Subcutaneous adipose tissue (tissue), 4 donors: ENCODE measurements around the gene PCGF1. TPM values are rescaled to one million over a fixed set of nuclear protein-coding genes. Genes with fewer than 3 reads are reported as not detected.

Experiments
- CTCF ChIP-seq: fragments of 450-650 bp; IDR thresholded peaks from one replicate; pipeline ENCODE4 v1.5.1; 2016; ENCODE audit warnings: low read depth, mild to moderate bottlenecking, control low read depth, antibody characterized with exemption, moderate library complexity
- total RNA-seq, 4 donors: library from RNA; depleted of rRNA; stranded (reverse); fragments of >200 nt; gene quantifications; one replicate each; pipeline ENCODE4 v1.1.0, GENCODE V29; 2016

The PCGF1 gene
- total RNA-seq, 4 donors from 2014 or later, result 6.4 to 17.8 (median 10.8) TPM

GRCh38 chr2:74481431-74481830, 26.1 kb downstream of the PCGF1 start:
- TF ChIP-seq CTCF, result no peak

DNA sequence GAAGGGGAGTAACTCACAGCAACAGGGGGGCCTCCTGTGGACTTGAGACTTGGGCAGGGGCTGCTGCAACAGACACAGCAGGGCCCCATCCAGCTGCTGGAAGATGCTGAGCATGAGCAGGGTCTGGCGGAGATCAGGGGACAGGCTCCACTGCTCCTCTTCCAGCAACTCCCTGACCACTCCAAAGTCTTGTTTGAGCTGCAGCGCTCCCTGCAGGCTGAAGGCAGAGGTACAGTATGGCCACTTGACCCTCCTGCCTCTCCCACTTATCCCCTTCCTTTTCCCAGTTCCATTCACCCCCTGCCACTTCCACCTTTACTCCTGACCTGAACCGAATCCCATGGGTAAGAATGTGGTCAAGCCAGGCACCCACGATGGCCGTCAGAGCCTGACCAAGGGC, 32.6 kb downstream of the PCGF1 start:
- TF ChIP-seq CTCF, result no peak

- TF ChIP-seq CTCF, result no peak
Observed at GRCh38 chr2:74474481-74474880, 33.0 kb downstream of the PCGF1 start.

DNA sequence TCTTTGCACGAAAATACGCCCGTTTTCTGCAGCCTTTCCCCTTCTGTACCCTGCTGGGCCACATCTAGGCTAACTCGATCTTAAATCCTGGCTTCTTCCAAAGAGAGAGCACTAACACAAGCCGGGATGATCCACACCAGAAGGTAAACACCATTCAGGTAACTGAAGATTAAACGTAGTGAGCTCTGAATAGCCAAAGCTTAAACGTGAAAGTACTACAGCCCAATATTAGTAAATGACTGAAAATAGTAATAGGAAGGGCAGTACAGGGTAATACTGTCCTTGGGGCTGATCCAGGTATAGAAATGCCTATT, 34.6 kb downstream of the PCGF1 start:
- TF ChIP-seq CTCF, result no peak

GRCh38 chr2:74472086-74472944, 35.2 kb downstream of the PCGF1 start, which contains the start of gene MRPL53:
TSS of gene MRPL53 (minus strand) at chr2:74472680. CDS start at chr2:74472660, 20 bp downstream.
- TF ChIP-seq CTCF, result no peak

DNA sequence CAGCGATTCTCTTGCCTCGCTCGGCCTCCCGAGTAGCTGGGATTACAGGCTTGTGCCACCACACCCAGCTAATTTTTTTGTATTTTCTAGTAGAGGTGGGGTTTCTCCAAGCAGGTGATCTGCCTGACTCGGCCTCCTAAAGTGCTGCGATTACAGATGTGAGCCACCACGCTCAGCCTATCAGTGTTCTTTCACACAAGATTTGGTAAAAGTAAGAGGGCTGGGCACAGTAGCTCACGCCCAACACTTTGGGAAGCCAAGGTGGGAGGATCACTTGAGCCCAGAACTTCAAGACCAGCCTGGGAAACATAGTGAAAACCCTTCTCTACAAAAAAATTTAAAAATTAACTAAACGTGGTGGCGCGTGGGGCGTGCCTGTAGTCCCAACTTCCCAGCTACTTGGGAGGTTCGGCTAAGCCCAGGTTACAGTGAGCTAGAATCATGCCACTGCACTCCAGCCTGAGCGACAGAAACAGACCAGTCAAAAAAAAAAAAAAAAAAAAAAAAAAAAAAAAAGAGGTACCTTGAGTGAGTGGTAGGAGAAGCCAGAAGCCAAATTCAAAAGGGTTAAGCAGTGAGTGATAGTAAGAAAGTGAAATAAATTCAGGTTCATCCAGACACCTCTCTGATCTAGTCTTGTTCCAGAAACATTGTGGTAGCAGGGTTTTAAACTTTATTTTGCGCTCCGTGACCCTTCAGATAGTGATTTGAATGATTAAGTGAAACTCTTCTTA, 36.0 kb downstream of the PCGF1 start:
- no peak for TF ChIP-seq CTCF

DNA sequence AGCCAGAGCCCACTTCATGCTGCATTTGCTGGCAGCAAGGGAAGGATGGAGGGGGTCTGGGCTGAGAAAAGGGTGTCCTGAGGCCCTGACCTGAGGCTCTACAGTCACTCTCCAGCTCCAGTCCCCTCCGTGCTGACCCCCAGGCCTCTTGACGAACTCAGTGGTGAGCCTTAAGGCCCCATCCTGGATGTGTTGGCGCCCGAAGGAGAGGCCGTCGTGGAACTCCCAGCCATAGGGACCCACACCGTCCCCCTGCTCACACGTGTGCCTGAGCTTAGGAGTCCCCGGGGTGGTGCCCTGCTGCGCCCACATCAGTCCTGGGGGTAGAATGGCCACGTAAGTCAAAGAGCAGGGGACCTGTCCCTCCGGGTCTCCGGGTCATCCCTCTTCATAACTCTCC, 43.1 kb downstream of the PCGF1 start:
- TF ChIP-seq CTCF, result no peak
